Dendritic cell treated with granulocyte-macrophage colony-stimulating factor and Interleukin-4, amounts not matched to agents 40 ng/mL and 50 ng/mL, for 4 days (primary cell): Measurements from ENCODE around the gene KRT86.

ENCODE experiments used
- H3K27ac Mint-ChIP-seq: one replicate; pipeline ENCODE4 v1.8.0; 2022; ENCODE audit warnings: mild to moderate bottlenecking, mixed read lengths
- H3K27me3 Mint-ChIP-seq: one replicate; pipeline ENCODE4 v1.8.0; 2022; ENCODE audit warnings: mild to moderate bottlenecking, mixed read lengths
- H3K36me3 Mint-ChIP-seq: one replicate; pipeline ENCODE4 v1.8.0; 2022; ENCODE audit warnings: low read depth, mixed read lengths
- H3K4me1 Mint-ChIP-seq: one replicate; pipeline ENCODE4 v1.8.0; 2022; ENCODE audit warnings: low read depth, mixed read lengths
- H3K4me3 Mint-ChIP-seq: one replicate; pipeline ENCODE4 v1.8.0; 2022; ENCODE audit warnings: mild to moderate bottlenecking, moderate library complexity, mixed read lengths
- H3K9me3 Mint-ChIP-seq: one replicate; pipeline ENCODE4 v1.8.0; 2022; ENCODE audit warnings: mixed read lengths
- intact Hi-C: fragments of 100-400 bp; cut with micrococcal nuclease; formaldehyde crosslinking; loops from one replicate; pipeline ENCODE4 v1.15.0; 2022

KRT86 gene

GRCh38 chr12:52323416-52324152 lies 49.1 kb downstream of the KRT86 start:
- no peak overlapping the region for H3K4me3 Mint-ChIP-seq
- no peak overlapping the region for H3K27ac Mint-ChIP-seq
- H3K36me3 Mint-ChIP-seq: no peaks in the 10 kb centered on the region
- H3K4me1 Mint-ChIP-seq: peaks cover 5% of the 10 kb centered on the region
- peaks cover 68% of the 10 kb centered on the region for H3K27me3 Mint-ChIP-seq
- intact Hi-C loops: no loop called here
- H3K9me3 Mint-ChIP-seq: no peaks in the 10 kb centered on the region

- intact Hi-C loops: no loop called here
- no peaks in the 10 kb centered on the region for H3K9me3 Mint-ChIP-seq
- no peaks in the 10 kb centered on the region for H3K36me3 Mint-ChIP-seq
- peaks cover 5% of the 10 kb centered on the region for H3K4me1 Mint-ChIP-seq
- H3K4me3 Mint-ChIP-seq: no peak overlapping the region
- peaks cover 67% of the 10 kb centered on the region for H3K27me3 Mint-ChIP-seq
- H3K27ac Mint-ChIP-seq: no peak overlapping the region
Measured at GRCh38 chr12:52324153-52324444, 49.7 kb downstream of the KRT86 start.

- Mint-ChIP-seq H3K9me3 (no peaks in the 10 kb centered on the region), H3K27me3 (peaks cover 46% of the 10 kb centered on the region), H3K36me3 (no peaks in the 10 kb centered on the region), H3K4me1 (peaks cover 5% of the 10 kb centered on the region), H3K27ac (no peak overlapping the region), H3K4me3 (no peak overlapping the region)
- intact Hi-C loops: loop anchor here (1.0 to 5.0 kb wide), 2 partner anchors 105 to 170 kb away; no protein-coding TSS in a partner anchor
Measured at GRCh38 chr12:52327052-52327829, 52.8 kb downstream of the KRT86 start.

- Mint-ChIP-seq H3K4me1 (peaks cover 5% of the 10 kb centered on the region), H3K36me3 (no peaks in the 10 kb centered on the region), H3K27ac (no peak overlapping the region), H3K9me3 (no peaks in the 10 kb centered on the region), H3K4me3 (no peak overlapping the region), H3K27me3 (peaks cover 38% of the 10 kb centered on the region)
- intact Hi-C loops: loop anchor here (1.0 to 5.0 kb wide), 2 partner anchors 106 to 171 kb away; no protein-coding TSS in a partner anchor
Measured at GRCh38 chr12:52327830-52328500, 53.5 kb downstream of the KRT86 start.

GRCh38 chr12:52331039-52331438 lies 56.6 kb downstream of the KRT86 start:
- intact Hi-C loops: no loop called here
- peaks cover 5% of the 10 kb centered on the region for H3K4me1 Mint-ChIP-seq
- H3K27me3 Mint-ChIP-seq: peaks cover 21% of the 10 kb centered on the region
- no peak overlapping the region for H3K27ac Mint-ChIP-seq
- H3K9me3 Mint-ChIP-seq: no peaks in the 10 kb centered on the region
- H3K36me3 Mint-ChIP-seq: no peaks in the 10 kb centered on the region
- no peak overlapping the region for H3K4me3 Mint-ChIP-seq

DNA sequence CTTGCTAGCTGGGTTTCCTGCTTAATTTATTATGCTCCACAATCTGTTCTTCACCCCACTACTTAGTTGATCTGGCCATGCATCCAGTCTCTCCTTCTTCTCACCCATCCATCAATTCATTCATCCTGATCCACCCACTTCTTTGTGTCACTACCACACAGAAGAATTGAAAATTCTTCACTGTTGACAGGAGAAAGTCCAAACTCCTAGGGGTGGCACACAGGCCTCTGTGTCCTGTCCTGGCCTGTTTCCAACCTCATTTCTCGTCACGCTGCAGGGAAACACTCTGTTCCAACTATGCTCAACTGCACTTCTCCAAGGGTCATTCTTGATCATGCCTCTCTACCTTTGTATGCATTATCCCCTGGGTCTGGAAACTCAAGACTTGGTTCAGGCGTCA lies 57.4 kb downstream of the KRT86 start:
- Mint-ChIP-seq H3K27ac (no peak overlapping the region), H3K36me3 (no peaks in the 10 kb centered on the region), H3K4me3 (no peak overlapping the region), H3K4me1 (peaks cover 5% of the 10 kb centered on the region), H3K9me3 (peaks cover 6% of the 10 kb centered on the region), H3K27me3 (peaks cover 19% of the 10 kb centered on the region)
- intact Hi-C loops: no loop called here

DNA sequence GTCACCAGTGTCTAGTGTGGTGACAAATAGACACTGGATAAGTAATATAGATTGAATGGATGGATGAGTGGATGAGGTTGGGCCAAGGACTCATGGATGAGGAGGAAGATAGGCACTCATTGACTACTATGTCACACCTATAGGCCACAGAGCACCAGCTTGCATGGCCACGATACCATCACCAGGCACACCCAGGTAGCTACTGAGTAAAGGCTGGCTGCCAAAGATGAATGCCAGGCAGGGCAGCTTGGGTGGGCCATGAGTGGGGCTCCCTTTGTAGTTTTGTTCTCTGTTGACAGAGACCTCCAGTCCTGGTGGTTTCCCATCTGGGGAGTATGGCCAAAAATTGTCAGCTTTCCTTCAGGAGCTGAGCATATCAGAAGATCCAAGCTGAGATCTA lies 57.9 kb downstream of the KRT86 start:
- H3K36me3 Mint-ChIP-seq: no peaks in the 10 kb centered on the region
- H3K9me3 Mint-ChIP-seq: peaks cover 9% of the 10 kb centered on the region
- peaks cover 2% of the 10 kb centered on the region for H3K4me1 Mint-ChIP-seq
- no peak overlapping the region for H3K27ac Mint-ChIP-seq
- no peak overlapping the region for H3K4me3 Mint-ChIP-seq
- intact Hi-C loops: no loop called here
- H3K27me3 Mint-ChIP-seq: peaks cover 14% of the 10 kb centered on the region

DNA sequence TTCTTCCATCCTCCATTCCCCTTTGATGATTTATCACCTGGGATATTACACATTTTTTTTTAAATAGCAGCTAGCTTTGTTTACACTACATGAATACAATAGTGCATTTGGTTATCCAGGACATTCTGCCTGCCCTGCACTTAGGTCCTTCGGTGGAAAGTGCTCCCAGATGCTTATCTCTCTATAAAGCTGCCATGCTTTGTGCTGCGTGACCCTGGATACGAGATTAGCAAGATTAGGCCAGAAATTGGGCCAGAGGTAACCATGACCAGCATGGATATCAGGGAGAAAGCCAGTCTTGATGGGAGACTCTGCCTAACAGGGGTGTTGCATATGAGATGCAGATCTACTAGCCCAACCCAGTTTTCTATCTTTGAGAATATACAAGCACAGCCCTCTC lies 58.9 kb downstream of the KRT86 start:
- Mint-ChIP-seq H3K27ac (no peak overlapping the region), H3K36me3 (no peaks in the 10 kb centered on the region), H3K27me3 (peaks cover 14% of the 10 kb centered on the region), H3K4me3 (no peak overlapping the region), H3K9me3 (peaks cover 9% of the 10 kb centered on the region), H3K4me1 (no peaks in the 10 kb centered on the region)
- intact Hi-C loops: no loop called here

DNA sequence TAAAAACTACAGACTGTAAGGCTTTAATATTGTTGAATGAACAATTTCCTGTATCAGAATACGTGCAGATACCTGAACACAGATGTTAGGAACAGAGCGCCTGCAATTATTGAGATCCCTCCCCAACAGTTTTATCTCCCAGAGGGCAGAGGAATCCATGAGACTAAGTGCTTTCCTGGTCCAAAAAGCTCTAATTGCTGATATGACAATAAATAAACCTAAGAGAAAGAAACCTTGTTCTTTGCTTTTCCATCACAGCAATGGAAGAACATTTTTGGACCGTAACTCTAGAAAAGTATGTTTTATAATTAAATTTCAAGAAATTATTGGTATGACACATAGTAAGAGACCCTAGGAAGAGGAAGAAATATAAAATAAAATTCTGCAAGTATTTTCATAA lies 59.7 kb downstream of the KRT86 start:
- Mint-ChIP-seq H3K27ac (no peak overlapping the region), H3K27me3 (peaks cover 14% of the 10 kb centered on the region), H3K4me3 (no peak overlapping the region), H3K9me3 (peaks cover 9% of the 10 kb centered on the region), H3K4me1 (no peaks in the 10 kb centered on the region), H3K36me3 (no peaks in the 10 kb centered on the region)
- intact Hi-C loops: no loop called here

DNA sequence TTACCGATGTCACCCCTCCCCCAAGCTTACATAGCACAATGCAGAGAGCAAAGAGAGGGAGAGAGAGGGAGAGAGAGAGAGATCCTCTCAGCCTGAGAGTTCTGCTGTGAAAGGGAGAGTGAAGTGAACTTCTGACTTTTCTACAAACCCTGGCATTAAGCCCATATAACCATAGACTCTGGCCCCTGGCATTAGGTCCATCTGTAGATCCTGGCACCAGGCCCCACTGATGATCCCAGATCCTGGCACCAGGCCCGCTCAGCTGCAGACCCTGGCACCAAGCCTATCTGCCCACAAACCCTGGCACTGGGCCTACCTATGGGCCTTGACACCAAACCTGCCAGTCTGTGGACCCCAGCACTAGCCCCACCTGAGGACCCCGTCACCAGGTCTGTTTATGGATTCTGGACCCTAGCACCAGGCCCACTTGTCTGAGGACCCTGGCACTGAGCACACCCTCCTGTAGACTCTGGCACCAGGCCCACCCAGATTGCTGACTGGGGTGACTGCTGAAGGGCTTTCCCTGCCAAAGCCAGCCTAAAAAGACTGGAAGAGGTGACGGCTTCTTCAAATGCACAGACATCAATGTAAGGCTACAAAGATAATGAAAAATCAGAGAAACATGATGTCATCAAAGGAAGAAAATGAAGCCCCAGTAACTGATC lies 61.3 kb downstream of the KRT86 start:
- Mint-ChIP-seq H3K27me3 (peaks cover 12% of the 10 kb centered on the region), H3K4me1 (no peaks in the 10 kb centered on the region), H3K9me3 (peaks cover 9% of the 10 kb centered on the region), H3K36me3 (no peaks in the 10 kb centered on the region), H3K4me3 (no peak overlapping the region), H3K27ac (no peak overlapping the region)
- intact Hi-C loops: no loop called here

- Mint-ChIP-seq H3K9me3 (peaks cover 9% of the 10 kb centered on the region), H3K27ac (no peak overlapping the region), H3K4me3 (no peak overlapping the region), H3K36me3 (no peaks in the 10 kb centered on the region), H3K4me1 (no peaks in the 10 kb centered on the region), H3K27me3 (peaks cover 14% of the 10 kb centered on the region)
- intact Hi-C loops: no loop called here
Measured at GRCh38 chr12:52336641-52337040, 62.2 kb downstream of the KRT86 start.

DNA sequence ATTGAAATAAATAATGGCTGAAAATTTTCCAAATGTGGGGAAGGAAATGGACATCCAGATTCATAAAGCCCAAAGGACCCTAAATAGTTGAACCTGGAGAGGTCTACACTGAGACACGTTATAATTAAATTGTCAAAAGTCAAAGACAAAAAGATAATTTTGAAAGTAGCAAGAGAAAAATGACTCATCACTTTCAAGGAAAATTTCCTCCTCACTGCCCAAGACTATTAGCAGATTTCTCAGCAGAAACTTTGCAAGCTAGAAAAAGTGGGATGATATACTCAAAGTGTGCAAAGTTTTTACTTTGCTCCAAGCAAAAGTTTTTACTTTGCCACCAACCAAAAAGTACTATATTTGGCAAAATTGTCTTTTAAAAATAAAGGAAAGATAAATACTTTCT lies 62.6 kb downstream of the KRT86 start:
- no peaks in the 10 kb centered on the region for H3K36me3 Mint-ChIP-seq
- H3K4me1 Mint-ChIP-seq: no peaks in the 10 kb centered on the region
- intact Hi-C loops: no loop called here
- H3K9me3 Mint-ChIP-seq: peaks cover 9% of the 10 kb centered on the region
- H3K27me3 Mint-ChIP-seq: peaks cover 14% of the 10 kb centered on the region
- no peak overlapping the region for H3K4me3 Mint-ChIP-seq
- no peak overlapping the region for H3K27ac Mint-ChIP-seq

DNA sequence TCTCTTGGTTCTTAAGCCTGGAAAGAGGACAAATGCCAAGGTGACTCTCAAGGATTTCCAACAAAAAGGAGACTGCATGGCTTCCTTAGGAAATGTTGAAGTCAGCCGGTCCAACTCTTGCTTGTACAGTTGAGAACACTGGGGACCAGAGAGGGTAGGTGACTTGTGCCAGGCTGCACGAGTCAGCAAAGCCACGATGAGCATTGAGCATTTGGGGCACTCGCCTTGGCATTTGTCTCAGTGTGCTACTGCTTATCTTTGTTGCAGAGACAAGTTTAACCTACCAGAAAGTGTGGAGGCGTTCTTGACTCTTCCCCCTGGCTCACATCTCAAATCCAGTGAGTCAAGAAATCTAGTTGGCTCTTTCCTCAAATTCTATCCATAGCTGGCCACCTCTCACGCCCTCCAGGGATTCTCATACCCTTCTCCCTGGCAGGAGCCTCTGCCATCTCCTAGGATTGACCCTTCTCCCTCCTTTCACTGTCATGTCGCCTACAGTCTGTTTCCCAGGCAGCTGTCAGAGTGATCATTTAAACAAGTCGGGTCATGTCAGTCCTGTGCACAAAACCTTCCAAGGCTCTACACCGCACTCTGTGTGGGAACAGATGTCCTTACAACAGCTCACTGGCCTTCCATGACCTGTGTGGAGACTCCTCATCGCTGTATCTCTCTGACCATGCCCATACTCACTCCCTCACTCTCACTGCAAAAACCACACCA lies 64.0 kb downstream of the KRT86 start:
- no peaks in the 10 kb centered on the region for H3K4me1 Mint-ChIP-seq
- H3K36me3 Mint-ChIP-seq: no peaks in the 10 kb centered on the region
- H3K4me3 Mint-ChIP-seq: no peak overlapping the region
- H3K27ac Mint-ChIP-seq: no peak overlapping the region
- H3K9me3 Mint-ChIP-seq: peaks cover 9% of the 10 kb centered on the region
- H3K27me3 Mint-ChIP-seq: peaks cover 14% of the 10 kb centered on the region
- intact Hi-C loops: no loop called here
